ENCODE measurements around the gene ZER1.
A peak's percentile ranks its signal among the peaks of the same experiment; 100 is the strongest.

Gene ZER1

DNA sequence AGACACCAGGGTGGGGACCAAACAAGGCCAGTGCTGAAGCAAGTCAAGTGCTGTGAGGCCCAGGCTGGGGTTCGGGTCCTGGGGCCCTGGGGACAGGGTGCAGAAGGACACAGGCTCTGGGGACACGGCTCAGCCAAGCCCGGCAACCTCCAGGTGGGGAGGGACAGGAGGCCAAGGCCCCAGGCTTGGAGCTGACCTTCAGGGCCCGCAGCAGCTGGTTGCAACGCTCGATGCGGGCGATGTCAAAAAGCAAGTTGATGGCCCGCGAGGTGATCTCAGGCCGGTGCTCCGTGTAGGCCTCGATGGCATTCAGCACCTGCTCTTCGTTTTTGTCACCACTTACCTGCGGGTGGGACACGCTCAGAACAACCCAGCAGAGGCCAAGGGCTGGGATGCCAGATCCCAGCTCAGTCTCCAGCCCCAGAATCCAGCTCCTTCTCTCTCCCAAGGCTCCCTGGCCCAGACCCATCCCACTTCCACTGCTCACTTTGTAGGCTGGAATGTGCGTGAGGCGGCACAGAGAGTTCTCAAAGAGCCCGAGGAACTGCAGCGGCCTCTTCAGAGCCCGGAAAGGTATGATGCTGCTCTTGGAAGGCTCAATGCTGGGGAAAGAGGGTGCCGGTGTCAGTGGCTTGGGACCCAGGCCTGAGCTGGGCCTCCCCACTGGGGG lies 20.7 kb downstream of the ZER1 start:
- intact Hi-C loops (cut with DNase I) = no loop called here
- DNase-seq = no peak

GRCh38 chr9:128747241-128747640 lies 24.5 kb downstream of the ZER1 start:
- intact Hi-C loops (cut with DNase I) = no loop called here
- no peak for DNase-seq

GRCh38 chr9:128743421-128743820 lies 28.3 kb downstream of the ZER1 start:
- DNase-seq = no peak
- intact Hi-C loops (cut with DNase I) = no loop called here

- no peak for DNase-seq
- intact Hi-C loops (cut with DNase I) = no loop called here
Measured at GRCh38 chr9:128742401-128742800, 29.3 kb downstream of the ZER1 start.

DNA sequence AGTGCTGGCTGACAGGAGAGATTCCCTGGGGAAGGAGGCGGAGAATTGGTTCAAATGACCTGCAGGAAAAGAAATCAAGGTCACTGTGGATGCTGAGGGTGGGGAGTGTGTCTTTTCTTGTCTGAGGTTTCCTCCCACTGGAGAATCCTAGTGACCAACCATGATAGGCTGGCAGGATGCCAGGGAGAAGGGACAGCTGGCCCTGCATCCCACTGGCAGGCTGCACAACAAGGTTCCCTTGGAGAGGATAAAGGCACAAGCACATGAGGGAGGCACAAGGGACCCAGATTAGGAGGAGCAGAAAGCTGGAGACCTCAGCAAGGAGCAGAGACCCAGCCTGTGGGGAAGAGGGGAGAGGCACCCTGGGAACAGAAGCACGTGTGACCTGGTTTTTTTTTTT lies 36.4 kb downstream of the ZER1 start:
- intact Hi-C loops (cut with DNase I) = no loop called here
- peak in 6 of 10 donors; percentile 30 to 83 (median 48) for DNase-seq

DNA sequence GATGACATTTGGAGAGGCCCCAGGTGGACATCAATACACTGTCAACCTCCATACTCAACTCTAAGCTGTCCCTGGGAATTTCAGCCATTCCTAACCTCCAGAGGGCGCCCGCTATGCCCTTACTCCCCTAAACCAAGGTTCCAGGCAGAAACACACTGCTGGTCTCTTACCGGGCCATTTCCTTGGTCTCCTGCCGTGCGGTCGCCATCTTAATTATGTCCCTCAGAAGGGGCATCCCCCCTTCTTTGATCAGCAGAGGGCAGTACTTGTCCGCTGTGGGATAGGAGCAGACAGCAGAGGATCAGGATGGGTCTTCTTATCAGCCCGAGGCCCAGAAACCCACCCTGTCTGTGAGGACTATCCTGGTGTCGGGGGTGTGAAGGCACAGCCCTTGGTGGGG lies 38.5 kb downstream of the ZER1 start:
- intact Hi-C loops (cut with DNase I) = no loop called here
- DNase-seq = peak in 5 of 10 donors; percentile 57 to 67 (median 65)

GRCh38 chr9:128732576-128732975 lies 39.2 kb downstream of the ZER1 start:
- intact Hi-C loops (cut with DNase I) = no loop called here

GRCh38 chr9:128731691-128732090 lies 40.0 kb downstream of the ZER1 start:
- intact Hi-C loops (cut with DNase I) = no loop called here
- no peak for DNase-seq

More at GRCh38 chr9:128732576-128732975, 39.2 kb downstream of the ZER1 start:
- DNase-seq = no peak

DNA sequence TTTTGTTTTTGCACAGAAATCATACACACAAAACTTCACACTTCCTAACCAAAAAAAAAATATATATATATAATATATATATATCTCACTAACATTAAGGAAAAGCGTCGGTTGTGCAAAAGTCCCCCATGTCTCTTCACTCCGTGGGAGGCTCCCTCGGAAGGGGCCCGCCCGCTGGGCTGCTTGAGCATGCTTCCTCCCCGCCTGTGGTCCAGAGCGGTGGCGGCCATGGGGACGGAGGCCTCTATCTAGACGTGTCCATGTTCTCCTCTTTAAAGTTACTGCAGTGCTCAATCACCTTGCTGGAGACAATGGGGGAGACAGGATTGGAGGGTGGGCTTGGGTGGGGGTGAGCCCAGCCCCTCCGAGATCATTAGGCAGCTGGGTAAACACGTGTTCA lies 40.6 kb downstream of the ZER1 start:
- DNase-seq = no peak
- intact Hi-C loops (cut with DNase I) = no loop called here

- no peak for DNase-seq
- intact Hi-C loops (cut with DNase I) = loop anchor here (10.0 kb wide), 1 partner anchor 55 kb away; the partner anchor contains the start of gene TBC1D13
Measured at GRCh38 chr9:128729766-128730517, 41.8 kb downstream of the ZER1 start.

GRCh38 chr9:128729302-128729701 lies 42.4 kb downstream of the ZER1 start:
- DNase-seq = no peak

GRCh38 chr9:128728298-128728697 lies 43.4 kb downstream of the ZER1 start:
- intact Hi-C loops (cut with DNase I) = loop anchor here (10.0 kb wide), 1 partner anchor 57 kb away; the partner anchor contains the start of gene TBC1D13
- no peak for DNase-seq

More at GRCh38 chr9:128729302-128729701, 42.4 kb downstream of the ZER1 start:
- intact Hi-C loops (cut with DNase I) = loop anchor here (10.0 kb wide), 1 partner anchor 55 kb away; the partner anchor contains the start of gene TBC1D13

GRCh38 chr9:128727640-128728248 lies 44.0 kb downstream of the ZER1 start:
- intact Hi-C loops (cut with DNase I) = loop anchor here (10.0 kb wide), 1 partner anchor 57 kb away; the partner anchor contains the start of gene TBC1D13
- no peak for DNase-seq

DNA sequence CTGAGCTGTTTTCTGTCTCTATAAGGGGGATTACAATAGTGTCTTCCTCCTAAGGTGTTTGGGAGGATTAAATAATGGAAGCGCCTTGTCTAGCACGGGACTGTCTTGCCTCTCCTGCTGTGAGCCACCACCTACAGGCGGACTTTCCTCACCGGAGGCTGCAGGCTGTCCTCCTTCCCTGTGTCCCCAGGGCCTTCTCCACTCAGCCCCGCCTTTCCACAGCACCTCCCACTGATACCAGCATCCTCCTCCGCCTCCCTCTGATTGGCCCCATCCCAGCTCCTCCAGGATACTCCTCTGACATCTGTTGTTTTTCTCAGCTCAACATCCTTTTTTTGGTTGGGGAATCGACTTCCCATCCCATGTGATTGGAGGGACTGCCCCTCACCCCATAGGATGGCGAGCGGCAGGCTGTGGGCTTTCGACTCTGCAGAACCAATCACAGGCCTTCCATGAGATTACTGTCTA lies 46.9 kb downstream of the ZER1 start:
- intact Hi-C loops (cut with DNase I) = loop anchor here (10.0 kb wide), 1 partner anchor 60 kb away; the partner anchor contains the start of gene TBC1D13
- DNase-seq = peak in 9 of 10 donors; percentile 45 to 96 (median 76)

GRCh38 chr9:128723866-128724743 lies 47.6 kb downstream of the ZER1 start, which contains the start of gene ZDHHC12:
Gene ZDHHC12 (minus strand): TSS chr9:128724127. CDS start chr9:128724093, 34 bp downstream.
- intact Hi-C loops (cut with DNase I) = loop anchor here (10.0 kb wide), 1 partner anchor 61 kb away; the partner anchor contains the start of gene TBC1D13

DNA sequence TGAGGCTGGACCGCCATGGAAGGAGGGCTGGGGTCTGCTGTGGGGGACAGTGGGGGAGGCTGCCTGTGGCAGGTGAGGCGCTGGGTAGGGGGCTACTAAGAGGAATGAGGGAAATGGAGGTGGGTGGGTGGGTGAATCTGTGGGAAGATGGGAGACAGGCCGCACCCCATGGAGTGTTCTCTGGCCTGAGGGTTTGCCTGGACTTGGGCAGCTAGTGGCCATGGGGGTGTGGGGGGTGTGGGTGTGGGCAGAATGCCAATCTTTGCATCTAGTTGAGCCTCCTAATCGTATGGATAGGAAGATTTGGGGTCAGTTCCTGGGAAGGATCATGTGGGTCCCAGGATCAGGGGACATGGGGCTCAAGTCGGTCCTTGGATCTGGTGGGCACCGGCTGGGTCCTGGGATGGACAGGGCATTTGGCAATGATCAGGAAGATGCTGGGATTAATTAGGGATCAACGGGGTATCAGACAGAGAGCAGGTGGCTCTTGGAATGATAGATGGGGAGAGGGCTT lies 48.3 kb downstream of the ZER1 start:
- intact Hi-C loops (cut with DNase I) = loop anchor here (10.0 kb wide), 1 partner anchor 61 kb away; the partner anchor contains the start of gene TBC1D13
- DNase-seq = no peak

More at GRCh38 chr9:128723866-128724743, 47.6 kb downstream of the ZER1 start, which contains the start of gene ZDHHC12:
- peak; percentile 79 to 99 (median 91) for DNase-seq

DNA sequence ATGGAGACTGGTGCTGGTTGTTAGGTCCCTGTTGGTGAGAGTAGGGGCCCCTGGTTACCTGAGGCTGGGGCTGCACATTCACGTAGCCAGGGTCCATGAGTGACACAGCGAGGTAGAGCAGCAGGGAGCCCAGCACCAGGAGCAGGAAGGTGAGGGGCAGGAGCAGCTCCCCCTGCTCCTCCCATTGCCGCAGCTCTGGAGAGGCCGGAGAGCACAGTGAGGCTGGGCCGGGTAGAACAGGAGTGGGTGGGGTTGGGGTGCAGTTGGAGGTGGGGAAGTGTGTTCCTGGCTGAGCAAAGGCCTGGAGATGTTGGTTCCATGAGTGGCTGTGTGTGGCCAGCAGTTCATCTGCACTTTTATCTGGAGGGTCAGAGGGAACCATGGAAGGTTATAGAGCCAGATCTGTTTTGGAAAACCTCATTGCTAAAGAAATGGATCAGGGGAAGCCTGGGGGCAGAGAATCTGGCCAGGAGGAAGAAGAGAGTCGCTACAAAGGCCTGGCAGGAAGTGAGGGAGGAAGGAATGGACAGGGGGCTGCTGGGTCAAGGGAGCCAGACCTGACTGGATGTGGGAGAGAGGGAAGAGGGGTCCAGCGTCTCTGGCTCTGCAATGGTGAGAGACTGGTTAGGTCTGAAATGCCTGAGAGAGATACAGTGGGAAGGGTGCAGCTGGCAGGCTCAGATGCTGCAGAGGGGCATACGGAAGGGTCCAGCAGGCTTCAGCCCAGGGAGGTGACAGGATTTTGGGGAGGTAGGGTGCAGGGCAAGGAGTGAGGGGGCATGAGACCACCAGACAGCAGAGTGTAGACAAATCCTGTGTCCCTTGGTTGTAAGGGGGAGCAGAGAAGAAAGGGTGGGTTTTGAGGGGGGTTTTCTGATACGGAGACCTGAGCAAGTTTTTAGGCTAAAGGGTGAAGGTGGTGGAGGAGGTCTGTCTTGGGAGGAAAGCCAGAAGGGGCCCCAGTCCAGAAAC lies 49.1 kb downstream of the ZER1 start:
- DNase-seq = no peak
- intact Hi-C loops (cut with DNase I) = loop anchor here (10.0 kb wide), 1 partner anchor 62 kb away; the partner anchor contains the start of gene TBC1D13

- intact Hi-C loops (cut with DNase I) = loop anchor here (10.0 kb wide), 1 partner anchor 63 kb away; the partner anchor contains the start of gene TBC1D13
- DNase-seq = no peak
Measured at GRCh38 chr9:128721487-128722010, 50.2 kb downstream of the ZER1 start.
